ENCODE measurements around the gene NTSR1. TPM values are rescaled to one million over a fixed set of nuclear protein-coding genes. Genes with fewer than 3 reads are reported as not detected.

Gene NTSR1
- total and polyA plus RNA-seq, 3 donors from 2014 or later = 0.41 to 1.3 (median 0.81) TPM

DNA sequence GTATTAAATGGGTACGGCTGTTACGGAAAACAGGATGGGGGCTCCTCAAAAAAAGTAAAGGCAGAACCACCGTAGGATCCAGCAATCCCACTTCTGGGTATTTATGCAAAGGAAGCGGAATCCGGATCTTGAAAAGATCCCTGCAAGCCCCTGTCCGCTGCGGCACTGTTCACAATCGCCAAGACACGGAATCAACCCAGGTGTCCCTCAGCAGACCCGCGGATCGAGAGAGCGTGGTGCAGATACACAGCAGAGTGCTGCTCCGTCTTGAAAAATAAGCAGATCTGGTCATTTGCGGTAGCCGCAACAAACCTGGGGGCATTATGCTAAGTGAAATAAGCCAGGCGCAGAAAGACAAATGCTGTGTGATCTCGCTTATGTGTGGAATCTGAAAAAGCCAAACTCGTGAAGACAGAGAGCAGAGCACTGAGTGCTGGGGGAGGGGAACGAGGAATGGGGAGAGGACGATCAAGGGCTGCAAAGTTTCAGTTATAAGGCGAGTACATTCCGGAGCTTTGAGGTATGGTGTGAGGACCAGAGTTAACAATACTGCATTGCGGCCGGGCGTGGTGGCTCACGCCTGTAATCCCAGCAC lies 41.3 kb downstream of the NTSR1 start:
- DNase-seq = no peak
- Histone ChIP-seq H3K4me3 (no peak overlapping the region), H3K9me3 (no peaks in the 10 kb centered on the region), H3K36me3 (ENCODE audit: low read depth, missing control alignments) (no peaks in the 10 kb centered on the region), H3K4me1 (peaks cover 8% of the 10 kb centered on the region), H3K27ac (no peak overlapping the region), H3K27me3 (no peaks in the 10 kb centered on the region)
- TF ChIP-seq, protein P1, sequence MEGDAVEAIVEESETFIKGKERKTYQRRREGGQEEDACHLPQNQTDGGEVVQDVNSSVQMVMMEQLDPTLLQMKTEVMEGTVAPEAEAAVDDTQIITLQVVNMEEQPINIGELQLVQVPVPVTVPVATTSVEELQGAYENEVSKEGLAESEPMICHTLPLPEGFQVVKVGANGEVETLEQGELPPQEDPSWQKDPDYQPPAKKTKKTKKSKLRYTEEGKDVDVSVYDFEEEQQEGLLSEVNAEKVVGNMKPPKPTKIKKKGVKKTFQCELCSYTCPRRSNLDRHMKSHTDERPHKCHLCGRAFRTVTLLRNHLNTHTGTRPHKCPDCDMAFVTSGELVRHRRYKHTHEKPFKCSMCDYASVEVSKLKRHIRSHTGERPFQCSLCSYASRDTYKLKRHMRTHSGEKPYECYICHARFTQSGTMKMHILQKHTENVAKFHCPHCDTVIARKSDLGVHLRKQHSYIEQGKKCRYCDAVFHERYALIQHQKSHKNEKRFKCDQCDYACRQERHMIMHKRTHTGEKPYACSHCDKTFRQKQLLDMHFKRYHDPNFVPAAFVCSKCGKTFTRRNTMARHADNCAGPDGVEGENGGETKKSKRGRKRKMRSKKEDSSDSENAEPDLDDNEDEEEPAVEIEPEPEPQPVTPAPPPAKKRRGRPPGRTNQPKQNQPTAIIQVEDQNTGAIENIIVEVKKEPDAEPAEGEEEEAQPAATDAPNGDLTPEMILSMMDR (IDR thresholded peaks at IDR 0.05) = no peak
- no peak for TF ChIP-seq POLR2A (IDR thresholded peaks at IDR 0.05)
- WGBS, 2 donors = 87 to 89% methylated on average over 27 of the region's 27 CpGs
- intact Hi-C loops (cut with DNase I; ENCODE audit: low total_unique reads) = no loop called here

DNA sequence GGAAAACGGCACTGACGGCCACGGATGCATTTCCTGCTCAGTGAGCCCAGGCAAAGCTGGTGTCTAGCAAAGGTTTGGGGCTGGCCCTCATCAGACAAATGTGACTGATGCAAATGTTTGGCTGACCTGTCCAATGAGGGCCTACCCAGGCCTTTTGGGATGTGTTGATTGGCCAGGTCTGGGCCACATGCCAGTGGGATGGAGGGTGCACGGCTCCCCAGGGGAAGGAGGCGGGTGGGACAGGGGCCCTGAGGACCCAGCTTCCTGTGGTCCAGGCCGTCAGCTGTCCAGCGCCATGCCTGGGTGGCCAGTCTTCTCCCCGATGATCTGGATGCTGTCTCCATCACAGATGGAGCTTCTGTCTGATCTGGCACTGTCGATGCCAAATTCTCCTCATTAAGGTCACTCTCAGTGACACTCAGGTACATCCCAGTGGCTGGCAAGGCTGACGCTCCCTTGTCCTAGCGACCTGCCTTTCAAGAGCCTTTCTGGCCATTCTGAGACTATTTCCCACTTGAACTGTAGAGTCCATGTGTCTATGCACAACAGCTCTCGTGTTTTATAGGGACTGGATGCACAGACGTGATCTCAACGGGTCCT lies 43.0 kb downstream of the NTSR1 start:
- intact Hi-C loops (cut with DNase I; ENCODE audit: low total_unique reads) = no loop called here
- Histone ChIP-seq H3K4me3 (no peak overlapping the region), H3K4me1 (peaks cover 4% of the 10 kb centered on the region), H3K27me3 (no peaks in the 10 kb centered on the region), H3K36me3 (ENCODE audit: low read depth, missing control alignments) (no peaks in the 10 kb centered on the region), H3K27ac (no peak overlapping the region), H3K9me3 (no peaks in the 10 kb centered on the region)
- 87 to 91% methylated on average over 14 of the region's 14 CpGs for WGBS, 2 donors
- TF ChIP-seq POLR2A (IDR thresholded peaks at IDR 0.05) = no peak
- TF ChIP-seq, protein P1 (IDR thresholded peaks at IDR 0.05) = no peak
- no peak for DNase-seq

DNA sequence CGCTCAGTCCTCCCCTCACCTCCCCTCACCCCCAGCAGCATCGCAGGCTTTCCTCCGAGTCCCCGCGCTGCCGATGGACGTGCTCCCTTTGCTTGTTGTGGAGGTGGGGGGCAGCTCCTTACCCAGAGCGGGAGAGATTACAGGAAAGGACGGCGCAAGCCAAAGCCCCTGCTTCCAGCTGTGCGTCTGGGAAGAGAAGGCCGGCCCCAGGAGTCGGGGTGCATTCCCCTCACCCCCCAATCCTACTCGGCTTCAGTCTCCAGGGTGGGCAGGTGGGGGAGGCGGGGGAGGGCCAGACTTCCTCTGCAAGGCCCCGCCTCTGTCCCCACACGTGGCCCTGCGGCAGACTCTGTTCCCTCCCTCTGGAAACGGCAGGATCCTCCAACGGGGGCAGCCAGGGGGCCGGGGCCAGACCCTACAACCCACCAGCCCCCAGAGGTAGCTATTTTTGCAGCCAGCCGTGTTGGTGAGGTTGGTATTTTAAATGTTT lies 43.6 kb downstream of the NTSR1 start:
- no peak for TF ChIP-seq POLR2A (IDR thresholded peaks at IDR 0.05)
- H3K36me3 ChIP-seq (ENCODE audit: low read depth, missing control alignments) = no peaks in the 10 kb centered on the region
- peaks cover 4% of the 10 kb centered on the region for H3K4me1 ChIP-seq
- no peaks in the 10 kb centered on the region for H3K9me3 ChIP-seq
- no peak for DNase-seq
- no peaks in the 10 kb centered on the region for H3K27me3 ChIP-seq
- intact Hi-C loops (cut with DNase I; ENCODE audit: low total_unique reads) = no loop called here
- H3K27ac ChIP-seq = no peak overlapping the region
- 35 to 50% methylated on average over 22 of the region's 22 CpGs for WGBS, 2 donors
- no peak overlapping the region for H3K4me3 ChIP-seq

DNA sequence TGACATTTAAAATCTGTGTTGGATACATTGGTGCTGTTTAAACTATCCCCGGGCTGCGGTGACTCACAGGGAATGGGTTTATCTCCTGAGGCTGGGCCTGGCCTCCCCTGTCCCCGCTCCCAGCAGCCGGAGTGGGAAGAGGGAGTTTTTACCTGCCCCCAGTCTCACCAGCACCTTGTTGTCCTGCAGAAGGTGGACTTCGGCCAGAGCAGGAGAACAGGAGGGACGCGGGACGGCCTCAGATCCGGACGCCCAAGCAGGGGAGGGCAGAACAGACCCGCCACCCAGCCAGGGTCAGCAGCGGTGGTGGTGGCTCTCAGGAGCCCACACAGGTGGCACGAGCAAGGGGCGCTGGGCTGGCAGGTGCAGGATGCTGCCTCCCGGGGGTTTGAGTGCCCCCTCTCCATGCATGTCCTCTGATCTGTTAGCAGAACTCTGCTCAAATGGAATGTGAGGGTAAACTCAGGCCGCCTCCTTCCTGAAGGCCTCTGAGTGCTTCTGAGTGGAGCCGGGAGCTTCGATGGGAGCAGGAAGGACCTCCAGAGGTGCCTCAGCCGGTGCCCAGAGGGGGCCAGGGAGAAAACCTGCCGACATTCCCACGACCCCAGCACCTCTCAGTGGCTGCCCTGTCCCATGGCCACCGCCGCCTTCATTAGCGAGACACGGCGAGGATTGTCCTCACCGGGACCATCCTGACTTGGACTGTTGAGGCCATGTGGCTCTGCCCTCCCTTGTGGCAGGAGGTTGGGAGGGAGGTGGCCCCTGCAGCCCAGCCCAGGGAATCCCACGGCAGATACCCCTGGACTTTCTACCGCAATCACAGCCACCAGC lies 44.2 kb downstream of the NTSR1 start:
- WGBS, 2 donors = 72 to 85% methylated on average over 7 to 29 of the region's 29 CpGs
- intact Hi-C loops (cut with DNase I; ENCODE audit: low total_unique reads) = no loop called here
- no peak for DNase-seq
- Histone ChIP-seq H3K4me3 (no peak overlapping the region), H3K4me1 (peaks cover 4% of the 10 kb centered on the region), H3K36me3 (ENCODE audit: low read depth, missing control alignments) (no peaks in the 10 kb centered on the region), H3K9me3 (no peaks in the 10 kb centered on the region), H3K27me3 (no peaks in the 10 kb centered on the region), H3K27ac (no peak overlapping the region)
- TF ChIP-seq, protein P1 (IDR thresholded peaks at IDR 0.05) = no peak
- no peak for TF ChIP-seq POLR2A (IDR thresholded peaks at IDR 0.05)

DNA sequence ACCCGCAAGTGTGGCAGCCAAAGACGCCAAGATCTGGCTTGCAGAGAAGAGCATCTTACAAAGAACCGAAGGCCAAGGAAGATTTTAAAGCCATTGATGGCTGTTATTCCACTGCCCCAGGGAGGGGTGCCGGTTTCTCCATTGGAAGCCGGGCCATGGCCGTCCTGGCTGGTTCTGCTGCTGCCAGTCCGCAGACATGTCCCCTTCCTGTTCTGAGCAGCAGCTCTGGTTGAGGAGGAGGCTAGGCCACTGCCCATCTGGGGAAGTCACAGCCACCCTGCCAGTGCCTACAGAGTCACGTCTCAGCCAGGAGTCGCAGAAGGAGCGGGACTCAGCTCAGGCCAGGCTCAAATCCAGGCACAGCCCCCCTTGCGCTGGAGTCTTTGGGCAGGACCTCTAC lies 45.0 kb downstream of the NTSR1 start:
- peaks cover 4% of the 10 kb centered on the region for H3K4me1 ChIP-seq
- H3K27ac ChIP-seq = no peak overlapping the region
- no peaks in the 10 kb centered on the region for H3K36me3 ChIP-seq (ENCODE audit: low read depth, missing control alignments)
- TF ChIP-seq, protein P1 (IDR thresholded peaks at IDR 0.05) = no peak
- TF ChIP-seq POLR2A (IDR thresholded peaks at IDR 0.05) = no peak
- H3K9me3 ChIP-seq = no peaks in the 10 kb centered on the region
- H3K4me3 ChIP-seq = no peak overlapping the region
- intact Hi-C loops (cut with DNase I; ENCODE audit: low total_unique reads) = no loop called here
- 95 to 97% methylated on average over 10 to 11 of the region's 11 CpGs for WGBS, 2 donors
- DNase-seq = no peak
- H3K27me3 ChIP-seq = no peaks in the 10 kb centered on the region

Data from testis (tissue), 3 donors.